PC-3 (cell line): ENCODE data around the gene DIP2C. TPM values are rescaled to one million over a fixed set of nuclear protein-coding genes. Genes with fewer than 3 reads are reported as not detected.
A peak's percentile ranks its signal among the peaks of the same experiment; 100 is the strongest.

Experiments
- ATAC-seq: fragments of 200-7000 bp; cut with Tn5 transposase; 2 replicates; pipeline ENCODE4 v1.9.1; 2020; ENCODE audit warnings: mild to moderate bottlenecking, moderate library complexity
- BruUV-seq: library from RNA; stranded (reverse); fragments of 400-500 nt; replicated peaks from 2 replicates; lab custom pipeline; 2021; lab: Mats Ljungman, UMichigan
- CTCF ChIA-PET: fragments of 300-600 bp; sonication (Branson Sonifier 250); formaldehyde crosslinking; loops from one replicate; lab custom pipeline; 2022; ENCODE audit warnings: antibody characterized with exemption; lab: Charles Lee
- POLR2A ChIA-PET: fragments of 300-600 bp; sonication (Branson Sonifier 250); formaldehyde crosslinking; loops from one replicate; lab custom pipeline; 2022; ENCODE audit warnings: antibody characterized with exemption; ENCODE audit not compliant: unreplicated experiment; lab: Charles Lee
- DNase-seq: peaks from one replicate; pipeline ENCODE4 v3.0.0-alpha.2; 2015
- H2AFZ ChIP-seq: fragments of 300-600 bp; sonication (generic); 2 replicates; pipeline ENCODE4 v1.6.0; 2016; ENCODE audit warnings: antibody characterized with exemption, low read length
- H3F3A ChIP-seq: fragments of 300-600 bp; sonication (generic); one replicate; pipeline ENCODE4 v1.6.0; 2017; ENCODE audit warnings: antibody characterized with exemption, low read length, control low read depth, mild to moderate bottlenecking; ENCODE audit not compliant: unreplicated experiment
- H3K27ac ChIP-seq: fragments of 300-600 bp; sonication (generic); 2 replicates; pipeline ENCODE4 v1.5.1; 2016; ENCODE audit warnings: mild to moderate bottlenecking, low read length
- H3K27me3 ChIP-seq: fragments of 300-600 bp; sonication (generic); 2 replicates; pipeline ENCODE4 v1.6.1; 2016; ENCODE audit warnings: low read length, mixed read lengths
- H3K36me3 ChIP-seq: fragments of 300-600 bp; sonication (generic); 2 replicates; pipeline ENCODE4 v1.6.1; 2016; ENCODE audit warnings: low read depth, mixed run types, low read length, mixed read lengths
- H3K4me1 ChIP-seq: fragments of 300-600 bp; sonication (generic); 2 replicates; pipeline ENCODE4 v1.5.1; 2016; ENCODE audit warnings: low read length; ENCODE audit not compliant: insufficient read depth
- H3K4me2 ChIP-seq: fragments of 300-600 bp; sonication (generic); 2 replicates; pipeline ENCODE4 v1.6.0; 2016; ENCODE audit warnings: low read length
- H3K4me3 ChIP-seq: fragments of 300-600 bp; sonication (generic); 2 replicates; pipeline ENCODE4 v1.5.1; 2016; ENCODE audit warnings: mild to moderate bottlenecking, low read length, mixed read lengths
- H3K79me2 ChIP-seq: fragments of 300-600 bp; sonication (generic); 2 replicates; pipeline ENCODE4 v1.6.1; 2017; ENCODE audit warnings: low read length, mixed read lengths
- H3K9ac ChIP-seq: fragments of 300-600 bp; sonication (generic); 2 replicates; pipeline ENCODE4 v1.6.0; 2016; ENCODE audit warnings: mild to moderate bottlenecking, low read length
- H3K9me2 ChIP-seq: fragments of 300-600 bp; sonication (generic); replicated peaks from 2 replicates; pipeline ENCODE4 v1.6.1; 2016; ENCODE audit warnings: mixed run types, low read length, mixed read lengths
- H3K9me3 ChIP-seq: fragments of 300-600 bp; sonication (generic); 2 replicates; pipeline ENCODE4 v1.6.1; 2016; ENCODE audit warnings: low read length, mixed read lengths
- H4K20me1 ChIP-seq: fragments of 300-600 bp; sonication (generic); 2 replicates; pipeline ENCODE4 v1.6.1; 2016; ENCODE audit warnings: low read length, mixed read lengths
- EZH2 ChIP-seq: fragments of 300-600 bp; sonication (generic); IDR thresholded peaks from one replicate; pipeline ENCODE4 v1.6.1; 2017; ENCODE audit warnings: antibody characterized with exemption, mild to moderate bottlenecking, low read length; ENCODE audit not compliant: unreplicated experiment
- EZH2phosphoT487 ChIP-seq: fragments of 300-600 bp; sonication (generic); IDR thresholded peaks from 2 replicates; pipeline ENCODE4 v1.6.1; 2018; ENCODE audit warnings: mild to moderate bottlenecking, antibody characterized with exemption, low read length, borderline replicate concordance
- intact Hi-C: fragments of 100-400 bp; cut with micrococcal nuclease; formaldehyde crosslinking; loops from 2 replicates; pipeline ENCODE4 v1.9.0; 2023
- total RNA-seq: library from RNA; depleted of rRNA; stranded (reverse); fragments of >200 nt; gene quantifications from 2 replicates; pipeline ENCODE4 v1.2.3, GENCODE V29; 2014
- TF ChIP-seq, protein P1 (sequence below): fragments of 300-600 bp; sonication (generic); conservative IDR thresholded peaks from 2 replicates; pipeline ENCODE4 v1.5.1; 2017; ENCODE audit warnings: antibody characterized with exemption, low read depth, mild to moderate bottlenecking, low read length

DIP2C gene
- total RNA-seq, 1 experiment from 2014 or later = 3.1 TPM

DNA sequence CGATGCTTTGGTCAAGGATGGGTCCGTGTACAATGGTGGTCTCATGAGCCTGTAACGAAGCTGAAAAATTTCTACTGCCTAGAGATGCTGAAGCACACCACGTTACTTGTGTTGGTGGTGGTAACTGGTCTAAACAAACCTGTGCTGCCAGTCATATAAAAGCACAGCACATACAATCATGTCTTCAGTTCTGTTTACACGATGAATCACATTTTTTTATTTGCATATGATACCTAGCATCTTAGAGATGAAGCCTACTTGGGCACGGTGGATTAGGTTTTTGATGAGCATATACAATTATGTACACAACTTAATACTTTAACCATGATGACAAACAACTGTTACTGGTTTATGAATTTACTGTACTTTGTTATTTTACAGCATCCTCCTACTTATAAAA lies 353.2 kb downstream of the DIP2C start:
- no peaks in the 10 kb centered on the region for H3K36me3 ChIP-seq

DNA sequence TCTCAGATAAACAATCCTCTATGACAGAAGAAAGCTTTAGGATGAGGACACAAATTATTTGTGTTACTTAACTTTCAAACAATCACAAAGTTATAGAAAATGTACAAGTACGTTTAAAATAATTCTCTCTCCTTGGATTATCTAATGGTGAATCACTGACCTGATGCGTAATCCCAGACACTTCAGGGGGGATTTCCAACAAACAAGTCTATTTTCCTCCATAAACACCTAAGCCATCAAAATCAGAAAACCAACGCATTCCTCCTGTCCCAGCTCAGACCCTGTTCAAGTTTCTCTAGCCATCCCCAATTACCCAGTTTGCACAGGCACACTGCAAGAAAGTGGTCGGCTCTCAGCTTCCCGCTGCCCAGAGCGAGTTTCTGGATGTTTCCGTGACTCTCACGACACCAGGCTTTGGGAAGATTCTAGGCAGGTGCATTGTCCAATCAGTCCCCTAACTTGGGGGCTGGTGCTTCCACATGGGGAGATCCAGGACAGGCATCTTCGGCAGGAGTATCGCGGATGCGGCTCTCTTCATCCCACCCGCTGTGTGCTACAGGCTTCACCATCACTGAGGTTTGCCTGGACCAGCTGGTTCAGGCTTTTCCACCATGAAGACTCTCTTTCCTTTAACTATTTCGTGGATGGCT lies 354.2 kb downstream of the DIP2C start:
- no TSS peak for BruUV-seq
- ChIA-PET POLR2A (no interaction called here), CTCF (no interaction called here)
- H3K9ac ChIP-seq = no peak overlapping the region
- intact Hi-C loops = loop anchor here (5.0 kb wide), 1 partner anchor 102 kb away; no protein-coding TSS in a partner anchor
- ATAC-seq = no peak
- peak; percentile 10 for DNase-seq
- H3K9me3 ChIP-seq = no peaks in the 10 kb centered on the region
- H3K27me3 ChIP-seq = no peaks in the 10 kb centered on the region
- H3K4me1 ChIP-seq = peaks cover 40% of the 10 kb centered on the region
- H3K36me3 ChIP-seq = no peaks in the 10 kb centered on the region
- H3K4me2 ChIP-seq = peak overlapping the region; percentile 31; the same call in 1 of the 2 replicates
- H4K20me1 ChIP-seq = no peaks in the 10 kb centered on the region
- peaks cover 3% of the 10 kb centered on the region for H3F3A ChIP-seq
- H3K27ac ChIP-seq = peak overlapping the region; percentile 41
- no peaks in the 10 kb centered on the region for H3K9me2 ChIP-seq
- H3K4me3 ChIP-seq = no peak overlapping the region
- TF ChIP-seq EZH2 (no peak), EZH2phosphoT487 (no peak)
- TF ChIP-seq, protein P1, sequence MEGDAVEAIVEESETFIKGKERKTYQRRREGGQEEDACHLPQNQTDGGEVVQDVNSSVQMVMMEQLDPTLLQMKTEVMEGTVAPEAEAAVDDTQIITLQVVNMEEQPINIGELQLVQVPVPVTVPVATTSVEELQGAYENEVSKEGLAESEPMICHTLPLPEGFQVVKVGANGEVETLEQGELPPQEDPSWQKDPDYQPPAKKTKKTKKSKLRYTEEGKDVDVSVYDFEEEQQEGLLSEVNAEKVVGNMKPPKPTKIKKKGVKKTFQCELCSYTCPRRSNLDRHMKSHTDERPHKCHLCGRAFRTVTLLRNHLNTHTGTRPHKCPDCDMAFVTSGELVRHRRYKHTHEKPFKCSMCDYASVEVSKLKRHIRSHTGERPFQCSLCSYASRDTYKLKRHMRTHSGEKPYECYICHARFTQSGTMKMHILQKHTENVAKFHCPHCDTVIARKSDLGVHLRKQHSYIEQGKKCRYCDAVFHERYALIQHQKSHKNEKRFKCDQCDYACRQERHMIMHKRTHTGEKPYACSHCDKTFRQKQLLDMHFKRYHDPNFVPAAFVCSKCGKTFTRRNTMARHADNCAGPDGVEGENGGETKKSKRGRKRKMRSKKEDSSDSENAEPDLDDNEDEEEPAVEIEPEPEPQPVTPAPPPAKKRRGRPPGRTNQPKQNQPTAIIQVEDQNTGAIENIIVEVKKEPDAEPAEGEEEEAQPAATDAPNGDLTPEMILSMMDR = no peak
- H2AFZ ChIP-seq = no peak overlapping the region
- H3K79me2 ChIP-seq = no peaks in the 10 kb centered on the region

More for the DNA sequence above, 353.2 kb downstream of the DIP2C start:
- Histone ChIP-seq H3K27me3 (no peaks in the 10 kb centered on the region), H3F3A (peaks cover 3% of the 10 kb centered on the region), H3K79me2 (no peaks in the 10 kb centered on the region), H3K9ac (no peak overlapping the region), H3K9me2 (no peaks in the 10 kb centered on the region), H3K27ac (peak overlapping the region; percentile 69), H2AFZ (no peak overlapping the region), H3K4me3 (no peak overlapping the region), H3K4me1 (peaks cover 40% of the 10 kb centered on the region), H3K4me2 (no peak overlapping the region), H4K20me1 (no peaks in the 10 kb centered on the region), H3K9me3 (no peaks in the 10 kb centered on the region)
- peak; percentile 75 for DNase-seq
- intact Hi-C loops = loop anchor here (5.0 kb wide), 1 partner anchor 101 kb away; no protein-coding TSS in a partner anchor
- ATAC-seq = peak; percentile 64
- TF ChIP-seq EZH2 (no peak), EZH2phosphoT487 (no peak)
- TF ChIP-seq, protein P1 = no peak
- POLR2A ChIA-PET = interaction anchor here (0.6 kb wide), 1 partner anchor 37 kb away, joined by 7 read pairs; no protein-coding TSS in a partner anchor
- BruUV-seq = no TSS peak
- CTCF ChIA-PET = no interaction called here

DNA sequence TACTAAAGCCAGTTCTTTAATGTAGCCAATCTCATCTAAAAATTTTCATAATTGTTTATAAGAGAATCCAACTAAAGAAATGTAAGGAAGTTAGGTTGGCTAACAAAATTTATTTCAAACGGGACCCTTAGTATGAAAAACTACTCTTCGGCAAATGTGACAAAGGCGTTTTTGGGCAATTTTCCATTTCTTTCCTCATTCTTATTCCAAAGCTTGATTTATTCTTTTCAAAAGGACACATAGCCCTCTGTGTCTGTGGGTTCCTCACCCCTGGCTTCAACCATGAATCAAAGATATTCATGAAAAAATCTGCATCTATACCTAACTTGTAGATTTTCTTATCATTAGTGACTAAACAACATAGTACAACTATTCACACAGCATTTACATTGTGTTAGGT lies 358.3 kb downstream of the DIP2C start:
- ChIA-PET POLR2A (no interaction called here), CTCF (no interaction called here)
- Histone ChIP-seq H3K27me3 (no peaks in the 10 kb centered on the region), H3K9ac (no peak overlapping the region), H3K4me2 (no peak overlapping the region), H4K20me1 (no peaks in the 10 kb centered on the region), H3K79me2 (no peaks in the 10 kb centered on the region), H3K36me3 (no peaks in the 10 kb centered on the region), H3K27ac (no peak overlapping the region), H2AFZ (no peak overlapping the region), H3F3A (no peaks in the 10 kb centered on the region), H3K9me2 (no peaks in the 10 kb centered on the region), H3K4me1 (peaks cover 28% of the 10 kb centered on the region), H3K4me3 (no peak overlapping the region), H3K9me3 (no peaks in the 10 kb centered on the region)
- no peak for TF ChIP-seq EZH2phosphoT487
- TF ChIP-seq EZH2 = no peak
- TF ChIP-seq, protein P1 = no peak
- ATAC-seq = no peak
- intact Hi-C loops = no loop called here
- no TSS peak for BruUV-seq
- DNase-seq = no peak
